Posterior cingulate gyrus (tissue), 11 donors: ENCODE data around the gene YLPM1.

Source experiments
- DNase-seq, 10 donors: peaks; one replicate each; pipeline versions ENCODE4 v3.0.0 to v3.0.0-alpha.2; 2020 to 2021; ENCODE audit warnings: mixed read lengths in 3 of 10
- intact Hi-C: fragments of 100-400 bp; cut with DNase I; formaldehyde crosslinking; loops from one replicate; pipeline ENCODE4 v1.15.1; 2023

The YLPM1 gene

GRCh38 chr14:74840603-74841030, 77.5 kb downstream of the YLPM1 start:
- no peak for DNase-seq
- intact Hi-C loops: no loop called here

DNA sequence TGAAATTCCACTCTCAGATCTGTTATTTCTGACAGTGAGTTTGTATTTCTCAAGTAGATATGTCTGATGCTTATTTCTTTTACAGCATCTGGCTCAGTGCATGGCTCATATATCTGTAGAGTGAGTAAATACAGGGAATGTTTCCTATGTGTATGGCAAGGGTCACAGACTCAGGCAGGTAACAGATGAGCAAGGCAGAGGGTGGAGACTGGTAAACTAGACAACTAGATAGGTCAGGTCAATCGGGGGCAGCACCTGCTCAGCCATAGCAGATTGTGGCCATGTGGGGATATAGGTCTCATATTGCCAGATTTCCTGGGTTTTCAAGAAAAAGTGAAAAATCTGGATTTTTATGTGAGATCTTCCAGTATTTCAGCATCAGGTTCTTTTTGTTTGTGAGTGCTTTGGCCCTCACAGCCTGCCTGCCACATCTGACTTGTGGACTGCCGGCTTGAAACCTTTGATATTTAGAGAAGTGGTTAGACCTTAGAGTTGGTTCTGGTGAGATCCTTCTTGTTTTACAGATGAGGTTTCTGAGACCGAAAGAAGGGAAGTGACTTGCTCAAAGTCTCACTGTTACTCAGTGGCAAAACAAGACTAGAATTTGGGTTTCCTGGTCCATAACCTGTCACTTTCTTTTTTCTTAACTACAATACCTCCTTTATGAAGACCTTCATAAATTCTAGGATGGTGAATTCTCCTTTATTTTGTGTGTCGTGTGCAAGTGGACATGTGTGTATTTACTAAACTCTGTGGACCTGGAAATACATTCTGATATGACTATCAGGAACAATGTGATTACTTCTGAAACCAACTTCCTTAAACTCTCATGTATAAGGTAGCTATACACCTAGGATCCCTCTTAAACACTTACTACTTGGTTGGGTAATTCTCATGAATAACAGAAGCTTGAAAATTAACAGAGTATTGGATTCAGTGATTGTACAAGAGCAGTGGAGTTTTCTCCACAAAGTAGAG, 78.4 kb downstream of the YLPM1 start:
- intact Hi-C loops: no loop called here

GRCh38 chr14:74843653-74844052, 80.5 kb downstream of the YLPM1 start:
- DNase-seq: no peak
- intact Hi-C loops: no loop called here

More for the DNA sequence above, 78.4 kb downstream of the YLPM1 start:
- no peak for DNase-seq

- DNase-seq: no peak
- intact Hi-C loops: no loop called here
These were observed 83.1 kb downstream of the YLPM1 start for GRCh38 chr14:74846168-74846567.

DNA sequence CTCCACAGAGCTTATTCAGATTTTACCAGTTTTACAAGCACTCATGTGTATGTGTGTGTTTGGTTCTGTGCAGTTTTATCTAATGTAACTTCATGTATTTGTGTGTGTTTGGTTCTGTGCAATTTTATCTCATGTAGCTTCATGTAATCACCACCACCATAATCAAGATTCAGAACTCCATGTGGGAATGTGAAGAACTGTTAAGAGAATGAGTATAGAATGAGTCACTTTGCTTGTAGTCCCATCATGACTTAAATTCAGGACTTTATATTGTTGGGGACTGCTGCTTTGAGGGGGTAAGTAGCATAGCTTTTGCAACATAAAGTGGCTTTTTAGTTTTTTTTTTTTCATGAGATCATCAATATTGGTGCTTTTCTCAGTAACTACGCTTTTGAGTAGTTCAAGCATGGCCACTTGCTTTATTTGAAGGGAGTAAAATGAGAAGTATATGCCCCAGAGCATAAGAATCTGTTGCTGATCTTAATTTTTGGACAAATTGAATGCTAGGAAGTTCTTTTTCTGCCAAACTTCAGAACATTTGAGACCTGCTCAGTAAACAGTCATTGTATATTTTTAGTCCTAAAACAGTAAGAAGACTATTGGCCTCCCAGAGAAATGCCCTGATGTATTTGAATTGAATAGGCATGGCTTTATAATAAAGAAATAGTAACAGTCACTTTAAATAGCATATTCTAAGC, 84.0 kb downstream of the YLPM1 start:
- intact Hi-C loops: no loop called here
- DNase-seq: no peak

GRCh38 chr14:74848768-74849167, 85.7 kb downstream of the YLPM1 start:
- no peak for DNase-seq
- intact Hi-C loops: no loop called here

GRCh38 chr14:74852922-74853530, 89.9 kb downstream of the YLPM1 start:
- intact Hi-C loops: no loop called here
- no peak for DNase-seq

DNA sequence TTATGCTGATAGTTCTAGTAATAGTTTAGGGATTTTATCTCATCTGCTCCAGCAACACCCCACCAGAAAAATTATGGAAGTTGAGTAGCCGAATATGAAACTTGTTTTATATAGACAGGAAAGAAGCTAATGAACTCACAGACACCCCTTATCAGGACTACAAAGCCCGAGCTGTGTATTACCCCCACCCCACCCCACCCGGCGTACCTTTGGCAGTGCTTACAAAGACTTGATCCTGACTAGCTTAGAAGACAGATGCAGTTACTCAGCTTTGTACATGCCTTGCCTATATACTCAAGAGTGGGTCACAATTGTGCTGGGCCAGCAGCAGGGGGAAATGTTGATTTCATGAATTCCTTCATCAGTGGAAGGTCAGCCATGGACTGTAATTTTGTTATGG, 90.5 kb downstream of the YLPM1 start:
- DNase-seq: no peak
- intact Hi-C loops: no loop called here

- no peak for DNase-seq
- intact Hi-C loops: no loop called here
These were observed 91.9 kb downstream of the YLPM1 start for GRCh38 chr14:74855021-74855420.

- no peak for DNase-seq
- intact Hi-C loops: no loop called here
These were observed 92.8 kb downstream of the YLPM1 start for GRCh38 chr14:74855945-74856344.

- intact Hi-C loops: no loop called here
- DNase-seq: no peak
These were observed 93.2 kb downstream of the YLPM1 start for GRCh38 chr14:74856366-74856765.

DNA sequence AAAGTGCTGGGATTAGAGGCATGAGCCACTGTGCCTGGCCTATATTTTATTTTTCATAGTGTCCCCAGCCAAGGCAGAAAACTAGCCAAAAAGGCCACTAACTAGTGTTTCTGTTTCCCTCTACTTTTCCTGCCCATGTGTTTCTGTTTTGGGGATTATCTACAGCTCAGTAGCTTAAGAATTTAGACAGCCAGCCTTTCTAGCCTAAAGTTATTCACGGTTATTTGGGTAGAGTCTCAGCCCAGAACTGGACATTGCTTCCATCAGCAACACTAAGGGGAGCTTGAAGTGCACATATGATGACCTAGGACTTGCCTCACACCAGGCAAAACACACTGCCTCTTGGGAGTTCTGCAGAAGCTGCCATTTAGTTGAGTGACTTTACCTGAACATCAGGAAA, 94.9 kb downstream of the YLPM1 start:
- DNase-seq: no peak
- intact Hi-C loops: no loop called here

DNA sequence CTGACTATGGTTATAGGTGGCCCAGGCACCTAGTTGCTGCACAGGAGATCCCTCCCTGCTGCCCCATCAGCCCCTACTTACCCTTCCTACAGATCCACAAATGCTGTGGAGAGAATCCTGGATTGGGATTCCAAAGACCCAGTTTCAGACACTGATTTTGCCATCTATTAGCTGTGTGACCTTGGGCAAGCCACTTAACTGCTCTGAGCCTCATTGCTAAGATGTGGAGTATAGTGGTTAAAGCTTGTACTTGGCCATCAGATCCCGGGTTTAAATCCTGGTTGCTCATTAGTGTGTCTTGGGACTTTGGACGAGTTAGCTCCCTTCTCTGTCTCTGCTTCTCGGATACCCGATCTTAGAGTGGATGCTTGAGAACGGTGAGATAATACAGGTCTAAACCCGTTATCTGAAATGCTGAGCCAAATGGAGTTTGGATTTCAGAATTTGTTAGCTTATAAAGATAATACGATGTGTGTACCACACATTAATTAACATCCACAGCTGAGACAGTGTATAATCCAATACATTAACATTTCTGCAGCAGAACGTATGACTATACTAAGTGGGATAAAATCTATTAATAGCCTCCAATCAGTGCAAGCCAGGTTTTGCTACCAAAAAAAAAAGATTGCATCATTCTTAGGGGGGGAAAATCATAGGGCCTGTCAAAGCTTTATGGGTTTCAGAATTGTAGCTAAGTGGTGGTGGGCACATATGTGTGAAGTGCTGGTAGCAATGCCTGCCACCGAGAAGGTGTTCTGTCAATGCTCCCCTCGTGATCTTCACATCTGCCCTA, 96.8 kb downstream of the YLPM1 start:
- DNase-seq: no peak
- intact Hi-C loops: loop anchor here (5.0 kb wide), 1 partner anchor 227 kb away; no protein-coding TSS in a partner anchor

- peak; percentile 72 to 98 (median 91) for DNase-seq
- intact Hi-C loops: loop anchor here (5.0 kb wide), 1 partner anchor 226 kb away; no protein-coding TSS in a partner anchor
These were observed 98.0 kb downstream of the YLPM1 start for GRCh38 chr14:74860899-74861733.

DNA sequence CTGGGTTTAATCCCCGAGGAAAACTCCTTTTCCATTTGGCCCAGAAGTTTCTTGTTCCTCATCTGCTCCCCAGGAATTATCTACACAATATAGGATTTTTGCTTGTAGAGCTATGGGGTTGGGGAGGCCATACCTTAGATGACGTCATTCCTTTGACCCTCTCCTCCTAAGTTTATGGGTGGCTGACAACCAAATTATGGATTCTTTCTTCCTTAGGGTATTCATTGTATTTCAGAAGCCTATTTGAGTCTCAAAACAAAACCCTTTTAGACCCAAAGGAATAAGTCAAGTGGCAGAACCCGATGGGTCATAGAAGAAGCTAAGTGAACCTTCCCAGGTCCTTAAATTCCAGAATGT, 98.6 kb downstream of the YLPM1 start:
- intact Hi-C loops: loop anchor here (1.0 to 5.0 kb wide), 2 partner anchors 44 to 226 kb away; no protein-coding TSS in a partner anchor
- no peak for DNase-seq

- intact Hi-C loops: loop anchor here (5.0 kb wide), 1 partner anchor 224 kb away; no protein-coding TSS in a partner anchor
- DNase-seq: peak in 5 of 10 donors; percentile 14 to 87 (median 18)
These were observed 100.2 kb downstream of the YLPM1 start for GRCh38 chr14:74863274-74863673.

GRCh38 chr14:74864198-74864597, 101.1 kb downstream of the YLPM1 start:
- intact Hi-C loops: loop anchor here (5.0 kb wide), 1 partner anchor 223 kb away; no protein-coding TSS in a partner anchor

DNA sequence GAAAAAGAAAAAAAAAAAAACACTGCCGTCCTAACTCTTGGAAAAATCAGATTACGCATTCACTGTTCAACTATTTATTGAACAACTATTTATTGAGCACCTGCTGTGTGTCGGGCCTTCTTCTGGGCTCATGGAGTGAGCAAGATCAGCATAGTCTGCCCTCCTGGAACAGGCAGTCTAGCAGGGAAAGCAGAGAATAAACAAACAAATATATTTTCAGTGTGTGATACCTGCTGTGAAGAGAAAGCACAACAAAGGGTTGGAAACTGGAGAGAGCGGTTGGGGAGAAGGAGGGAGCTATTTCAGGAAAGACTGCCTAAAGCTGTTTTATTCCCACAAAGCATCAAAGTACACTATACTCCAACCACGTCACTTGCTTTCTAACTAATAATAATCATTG, 102.0 kb downstream of the YLPM1 start:
- intact Hi-C loops: no loop called here
- DNase-seq: no peak

More at GRCh38 chr14:74864198-74864597, 101.1 kb downstream of the YLPM1 start:
- DNase-seq: no peak
